NCI-H1694 (cell line): Measurements from ENCODE around the gene MYO9B.
"Not testable (repeated sequence)": the region's sequence is repeated elsewhere in the genome, so short reads cannot be mapped to it uniquely, and the experiment has no call there.

Experiments used
- DNase-seq: peaks from one replicate; lab custom pipeline; 2025; lab: John Stamatoyannopoulos, UW

The MYO9B gene

DNA sequence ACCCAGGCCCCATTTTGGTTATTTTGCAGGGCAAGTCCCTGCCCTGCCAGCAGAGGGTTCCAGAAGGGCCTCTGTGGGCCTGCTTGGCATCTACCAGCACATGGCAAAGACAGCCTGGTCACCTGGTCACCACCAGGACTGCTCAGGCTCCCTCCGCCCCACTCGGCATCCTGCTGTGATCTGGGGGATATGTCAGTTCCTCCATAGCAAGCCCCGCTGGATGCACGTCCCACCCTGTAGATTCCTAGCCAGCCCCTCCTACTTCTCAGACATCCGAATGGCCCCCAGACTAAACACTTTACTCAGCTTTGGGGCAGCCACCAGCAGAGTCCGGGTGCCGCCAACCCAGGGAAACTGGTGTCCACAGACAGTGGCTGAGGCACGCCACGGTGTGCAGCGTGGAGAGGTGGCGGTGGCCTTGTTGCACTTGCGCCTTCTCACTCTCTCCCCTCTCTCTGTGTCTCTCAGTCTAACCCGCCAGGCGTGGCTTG lies 107.7 kb downstream of the MYO9B start:
- no peak for DNase-seq

GRCh38 chr19:17183858-17184321 lies 108.3 kb downstream of the MYO9B start:
- no peak for DNase-seq

DNA sequence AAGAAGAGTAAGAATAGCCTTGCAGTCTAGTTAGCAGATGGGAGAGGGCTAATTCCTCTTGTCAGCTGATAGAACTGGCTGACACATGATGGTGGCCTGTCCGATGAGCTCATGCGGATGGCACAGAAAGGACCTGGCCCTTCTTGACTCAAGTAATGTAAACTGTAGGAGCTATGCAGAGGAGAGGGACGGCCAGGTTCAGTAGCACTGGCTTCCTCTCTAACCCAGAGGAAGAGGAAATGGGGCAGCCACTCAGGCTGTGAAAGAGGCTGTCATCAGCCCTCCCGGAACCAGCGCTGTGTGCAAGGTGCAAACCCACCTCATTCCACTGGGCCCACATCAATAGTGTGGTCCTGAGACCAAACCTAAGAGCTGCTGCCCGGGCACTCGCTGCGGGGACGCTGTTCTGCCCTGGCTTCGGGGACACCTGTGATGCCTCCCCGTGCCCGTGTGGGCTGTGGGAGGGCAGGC lies 108.8 kb downstream of the MYO9B start:
- no peak for DNase-seq

DNA sequence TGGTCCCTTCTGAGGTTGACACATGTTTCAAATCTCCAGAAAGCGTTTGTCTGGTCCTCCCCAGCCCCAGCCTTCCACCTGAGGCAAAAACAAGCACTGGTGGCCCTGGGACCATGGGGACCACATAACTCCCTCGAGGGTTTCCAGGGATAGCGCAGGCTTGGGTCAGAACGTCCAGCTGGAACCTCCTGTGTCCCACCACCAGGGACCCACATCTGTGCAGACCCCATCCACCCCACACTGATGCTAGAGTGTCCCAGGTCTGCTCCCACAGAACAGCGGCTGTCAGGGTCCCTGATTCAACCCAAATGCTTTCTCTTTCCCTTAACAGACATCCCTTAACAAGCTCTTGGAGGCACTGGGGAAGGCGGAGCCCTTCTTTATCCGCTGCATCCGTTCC lies 110.0 kb downstream of the MYO9B start:
- DNase-seq: no peak

DNA sequence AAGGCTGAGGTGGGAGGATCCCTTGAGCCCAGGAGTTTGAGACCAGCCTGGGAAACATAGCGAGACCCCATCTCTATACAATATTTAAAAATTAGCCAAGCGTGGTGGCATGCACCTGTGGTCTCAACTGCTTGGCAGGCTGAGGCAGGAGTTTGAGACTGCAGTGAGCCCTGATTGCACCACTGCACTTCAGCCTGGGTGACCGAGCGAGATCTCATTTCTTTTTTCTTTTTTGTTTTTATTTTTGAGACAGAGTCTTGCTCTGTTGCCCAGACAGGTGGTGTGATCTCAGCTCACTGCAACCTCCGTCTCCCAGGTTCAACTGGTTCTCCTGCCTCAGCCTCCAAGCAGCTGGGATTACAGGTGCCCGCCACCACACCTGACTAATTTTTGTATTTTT lies 116.2 kb downstream of the MYO9B start:
- not testable (repeated sequence) for DNase-seq

DNA sequence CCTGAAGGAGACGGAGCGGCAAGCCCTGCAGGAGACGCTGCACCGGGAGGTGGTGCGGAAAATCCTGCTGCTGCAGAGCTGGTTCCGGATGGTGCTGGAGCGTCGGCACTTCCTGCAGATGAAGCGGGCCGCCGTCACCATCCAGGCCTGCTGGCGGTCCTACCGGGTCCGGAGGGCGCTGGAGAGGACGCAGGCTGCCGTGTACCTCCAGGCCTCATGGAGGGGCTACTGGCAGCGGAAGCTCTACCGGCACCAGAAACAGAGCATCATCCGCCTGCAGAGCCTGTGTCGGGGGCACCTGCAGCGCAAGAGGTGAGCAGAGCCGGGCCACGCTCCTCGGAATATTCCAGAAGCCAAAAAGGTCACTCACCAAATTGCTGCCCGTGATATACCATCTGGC lies 117.2 kb downstream of the MYO9B start:
- DNase-seq: no peak

- DNase-seq: no peak
Observed at GRCh38 chr19:17194608-17195007, 119.0 kb downstream of the MYO9B start.

- no peak for DNase-seq
Observed at GRCh38 chr19:17195106-17195505, 119.5 kb downstream of the MYO9B start.

DNA sequence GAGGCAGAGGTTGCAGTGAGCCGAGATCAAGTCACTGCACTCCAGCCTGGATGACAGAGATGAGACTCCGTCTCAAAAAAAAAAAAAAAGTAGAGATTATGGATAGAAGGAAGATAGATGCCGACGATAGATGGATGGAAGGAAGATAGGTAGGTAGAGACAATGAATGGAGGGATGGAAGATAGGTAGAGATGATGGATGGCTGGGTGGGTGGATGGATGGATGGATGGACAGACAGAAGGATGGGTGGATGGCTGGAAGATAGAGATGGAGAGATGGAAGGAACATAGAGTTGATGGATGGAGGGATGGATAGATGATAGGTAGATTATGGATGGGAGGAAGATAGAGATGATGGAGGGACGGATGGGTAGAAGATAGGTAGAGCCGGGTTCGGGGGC lies 121.0 kb downstream of the MYO9B start:
- no peak for DNase-seq

GRCh38 chr19:17197666-17198065 lies 122.1 kb downstream of the MYO9B start:
- no peak for DNase-seq

GRCh38 chr19:17200408-17201079 lies 125.0 kb downstream of the MYO9B start:
- no peak for DNase-seq

GRCh38 chr19:17202249-17202648 lies 126.7 kb downstream of the MYO9B start:
- no peak for DNase-seq

GRCh38 chr19:17202713-17203112 lies 127.1 kb downstream of the MYO9B start:
- DNase-seq: no peak

- no peak for DNase-seq
Observed at GRCh38 chr19:17205237-17206140, 129.9 kb downstream of the MYO9B start.

DNA sequence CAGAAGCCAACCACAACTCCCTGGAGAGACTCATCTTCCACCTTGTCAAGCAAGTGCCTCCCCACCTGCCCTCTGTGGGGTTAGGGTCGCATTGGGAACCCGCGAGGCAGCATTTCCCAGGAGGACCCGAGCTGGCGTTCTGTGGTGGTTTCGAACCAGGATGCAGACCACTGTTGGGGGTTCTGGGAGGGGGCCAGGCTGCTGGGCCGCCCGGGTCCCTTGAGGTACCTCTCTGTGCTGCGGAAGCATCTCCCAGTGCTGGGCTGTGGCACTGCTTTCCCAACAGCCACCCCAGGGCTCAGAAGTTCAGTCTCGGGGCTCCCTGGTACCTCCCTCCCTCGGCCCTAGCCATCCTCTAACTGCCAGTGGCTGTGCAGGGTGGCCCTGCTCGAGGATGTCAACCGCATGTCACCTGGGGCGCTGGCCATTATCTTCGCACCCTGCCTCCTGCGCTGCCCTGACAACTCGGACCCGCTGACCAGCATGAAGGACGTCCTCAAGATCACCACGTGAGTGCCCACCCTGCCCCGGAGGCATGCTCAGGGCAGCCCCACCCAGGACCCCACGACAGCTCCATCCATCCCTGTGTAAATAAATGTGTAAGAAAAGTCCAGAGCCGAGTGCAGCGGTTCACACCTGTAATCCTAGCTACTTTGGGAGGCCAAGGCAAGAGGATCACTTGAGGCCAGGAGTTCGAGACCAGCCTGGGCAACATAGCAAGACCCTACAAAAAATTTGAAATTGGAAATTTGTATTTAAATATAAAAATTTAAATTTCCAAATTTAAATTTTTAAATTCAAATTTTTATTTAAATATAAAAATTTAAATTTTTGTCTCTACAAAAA lies 131.4 kb downstream of the MYO9B start:
- DNase-seq: no peak

DNA sequence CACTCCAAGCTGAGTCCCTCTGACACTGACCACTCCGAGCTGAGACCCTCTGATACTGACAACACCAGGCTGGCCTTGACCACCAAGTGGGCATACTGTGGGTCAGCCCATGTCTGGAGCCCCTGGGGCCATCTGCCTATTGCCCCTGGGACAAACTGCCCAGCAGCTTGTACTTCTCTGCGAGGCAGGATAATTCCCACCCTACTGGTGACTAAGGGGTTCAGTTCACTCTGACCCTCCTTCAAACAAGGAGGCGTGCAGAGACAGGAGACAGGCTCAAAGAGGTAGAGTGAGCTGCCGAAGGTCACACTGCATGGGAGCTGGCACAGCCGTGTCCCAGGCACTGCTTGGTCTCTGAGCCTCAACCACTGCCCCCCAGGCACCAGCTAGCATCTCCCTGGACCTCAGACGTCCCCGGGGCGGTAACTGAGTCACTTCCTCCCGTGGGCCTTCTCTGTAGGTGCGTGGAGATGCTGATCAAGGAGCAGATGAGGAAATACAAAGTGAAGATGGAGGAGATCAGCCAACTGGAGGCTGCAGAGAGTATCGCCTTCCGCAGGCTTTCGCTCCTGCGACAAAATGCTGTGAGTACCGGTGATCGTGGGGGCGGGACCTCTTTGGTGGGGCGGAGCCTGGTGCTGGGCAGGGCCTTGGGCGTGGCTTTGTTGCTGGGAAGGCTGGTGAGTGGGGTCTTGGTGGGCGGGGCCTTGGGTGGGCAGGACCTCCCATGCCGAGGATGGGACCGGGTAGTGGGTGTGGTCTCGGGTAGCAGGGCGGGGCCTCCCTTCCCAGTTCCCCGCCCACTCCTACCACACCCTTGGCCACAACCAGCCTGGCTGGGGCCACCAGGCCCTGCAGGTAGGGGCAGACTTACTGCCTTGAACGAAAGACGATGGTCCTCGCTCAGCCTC lies 133.8 kb downstream of the MYO9B start:
- no peak for DNase-seq

- DNase-seq: no peak
Observed at GRCh38 chr19:17210296-17210695, 134.7 kb downstream of the MYO9B start.

DNA sequence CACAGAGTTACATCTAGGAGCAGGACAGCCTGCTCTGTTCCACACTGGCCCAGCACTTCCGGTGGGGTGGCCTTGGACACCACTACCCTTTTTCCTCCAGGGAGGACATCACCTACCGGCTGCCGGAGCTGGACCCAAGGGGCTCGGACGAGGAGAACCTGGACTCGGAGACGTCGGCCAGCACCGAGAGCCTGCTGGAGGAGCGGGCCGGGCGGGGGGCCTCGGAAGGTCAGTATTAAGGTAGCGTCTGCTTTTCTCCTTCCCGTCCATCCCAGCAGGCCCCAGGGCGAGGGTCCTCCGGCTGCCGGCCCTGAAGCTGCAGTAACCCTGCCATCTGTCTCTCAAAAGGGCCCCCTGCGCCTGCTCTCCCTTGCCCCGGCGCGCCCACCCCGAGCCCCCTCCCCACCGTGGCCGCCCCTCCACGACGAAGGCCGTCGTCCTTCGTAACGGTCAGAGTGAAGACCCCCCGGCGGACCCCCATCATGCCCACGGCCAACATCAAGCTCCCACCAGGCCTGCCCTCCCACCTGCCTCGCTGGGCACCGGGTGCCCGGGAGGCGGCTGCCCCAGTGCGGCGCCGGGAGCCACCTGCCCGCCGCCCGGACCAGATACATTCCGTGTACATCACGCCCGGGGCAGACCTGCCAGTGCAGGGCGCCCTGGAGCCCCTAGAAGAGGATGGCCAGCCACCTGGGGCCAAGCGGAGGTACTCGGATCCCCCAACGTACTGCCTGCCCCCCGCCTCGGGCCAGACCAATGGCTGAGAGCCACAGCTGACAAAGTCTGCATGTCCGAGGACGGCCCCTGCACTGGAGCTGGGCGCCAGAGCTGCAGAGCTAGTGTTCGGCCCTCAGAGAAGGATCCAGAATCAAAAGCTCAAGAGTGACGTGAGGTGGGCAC lies 136.2 kb downstream of the MYO9B start:
- DNase-seq: no peak

GRCh38 chr19:17213334-17213733 lies 137.8 kb downstream of the MYO9B start:
- no peak for DNase-seq
